ENCODE results near the gene DCLK1.
A peak's percentile ranks its signal among the peaks of the same experiment; 100 is the strongest.

DCLK1 gene

DNA sequence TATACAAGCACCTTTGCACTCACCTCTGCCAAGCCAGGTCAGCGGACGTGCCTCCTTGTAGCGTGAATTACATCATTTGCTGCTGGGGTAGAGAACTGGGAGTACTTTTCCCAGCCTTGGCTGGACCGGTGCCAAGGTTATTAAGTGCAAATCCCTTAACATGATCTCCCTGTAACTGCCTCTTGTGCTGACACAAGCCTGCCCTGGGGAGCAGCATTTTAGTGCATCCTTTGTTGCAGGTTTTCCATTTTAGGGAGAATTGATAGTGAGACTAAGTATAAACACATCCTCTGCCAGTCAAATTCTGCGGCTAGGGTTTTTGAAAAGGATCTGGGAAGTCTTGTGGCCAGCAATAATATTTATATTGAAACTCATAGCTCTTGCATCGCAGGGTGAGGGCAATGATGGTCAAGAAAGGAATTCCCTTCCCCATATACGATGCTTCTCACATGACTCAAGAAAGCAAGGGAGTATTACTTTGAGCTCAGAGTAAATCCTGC, 32.7 kb upstream of the DCLK1 start:
- H3K36me3 ChIP-seq (ENCODE audit: low read depth) = no peaks in the 10 kb centered on the region
- H3K4me3 ChIP-seq (ENCODE audit: severe bottlenecking) = no peak overlapping the region
- H3K4me1 ChIP-seq (ENCODE audit: insufficient read depth, poor library complexity, severe bottlenecking) = peaks cover 19% of the 10 kb centered on the region
- ATAC-seq (ENCODE audit: low read depth) (peak; percentile 95), DNase-seq (ENCODE audit: low spot score) (peak; percentile 85)
- H3K27me3 ChIP-seq (ENCODE audit: insufficient read depth, poor library complexity, severe bottlenecking) = no peaks in the 10 kb centered on the region
- TF ChIP-seq, protein P1, sequence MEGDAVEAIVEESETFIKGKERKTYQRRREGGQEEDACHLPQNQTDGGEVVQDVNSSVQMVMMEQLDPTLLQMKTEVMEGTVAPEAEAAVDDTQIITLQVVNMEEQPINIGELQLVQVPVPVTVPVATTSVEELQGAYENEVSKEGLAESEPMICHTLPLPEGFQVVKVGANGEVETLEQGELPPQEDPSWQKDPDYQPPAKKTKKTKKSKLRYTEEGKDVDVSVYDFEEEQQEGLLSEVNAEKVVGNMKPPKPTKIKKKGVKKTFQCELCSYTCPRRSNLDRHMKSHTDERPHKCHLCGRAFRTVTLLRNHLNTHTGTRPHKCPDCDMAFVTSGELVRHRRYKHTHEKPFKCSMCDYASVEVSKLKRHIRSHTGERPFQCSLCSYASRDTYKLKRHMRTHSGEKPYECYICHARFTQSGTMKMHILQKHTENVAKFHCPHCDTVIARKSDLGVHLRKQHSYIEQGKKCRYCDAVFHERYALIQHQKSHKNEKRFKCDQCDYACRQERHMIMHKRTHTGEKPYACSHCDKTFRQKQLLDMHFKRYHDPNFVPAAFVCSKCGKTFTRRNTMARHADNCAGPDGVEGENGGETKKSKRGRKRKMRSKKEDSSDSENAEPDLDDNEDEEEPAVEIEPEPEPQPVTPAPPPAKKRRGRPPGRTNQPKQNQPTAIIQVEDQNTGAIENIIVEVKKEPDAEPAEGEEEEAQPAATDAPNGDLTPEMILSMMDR (IDR thresholded peaks at IDR 0.05; ENCODE audit: poor library complexity, severe bottlenecking) = no peak
- H3K9me3 ChIP-seq (ENCODE audit: severe bottlenecking) = no peaks in the 10 kb centered on the region
- peak overlapping the region; percentile 54 for H3K27ac ChIP-seq (ENCODE audit: poor library complexity, severe bottlenecking)

DNA sequence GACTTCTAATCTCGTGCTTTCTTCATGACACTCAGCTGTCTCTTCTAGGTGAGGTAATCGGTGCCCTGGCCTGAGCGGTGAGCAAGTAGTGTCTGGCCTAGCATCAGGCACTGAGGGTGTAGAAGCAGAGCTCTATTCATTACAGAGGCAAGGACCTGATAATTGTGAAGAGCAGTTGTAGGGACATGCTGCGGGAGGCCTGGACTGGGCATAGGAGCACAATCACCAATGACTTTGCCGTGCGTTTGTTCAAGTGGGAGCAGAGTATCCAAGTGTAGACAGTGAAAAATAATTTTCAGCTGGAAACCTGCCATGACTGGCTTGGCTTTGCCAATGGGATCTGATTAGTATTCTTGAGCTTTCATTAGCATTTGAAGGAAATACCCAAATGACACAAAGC, 32.1 kb upstream of the DCLK1 start:
- peaks cover 25% of the 10 kb centered on the region for H3K4me1 ChIP-seq (ENCODE audit: insufficient read depth, poor library complexity, severe bottlenecking)
- no peaks in the 10 kb centered on the region for H3K9me3 ChIP-seq (ENCODE audit: severe bottlenecking)
- TF ChIP-seq, protein P1 (IDR thresholded peaks at IDR 0.05; ENCODE audit: poor library complexity, severe bottlenecking) = no peak
- no peak for DNase-seq (ENCODE audit: low spot score)
- peak overlapping the region; percentile 54 for H3K27ac ChIP-seq (ENCODE audit: poor library complexity, severe bottlenecking)
- no peak overlapping the region for H3K4me3 ChIP-seq (ENCODE audit: severe bottlenecking)
- no peaks in the 10 kb centered on the region for H3K36me3 ChIP-seq (ENCODE audit: low read depth)
- no peaks in the 10 kb centered on the region for H3K27me3 ChIP-seq (ENCODE audit: insufficient read depth, poor library complexity, severe bottlenecking)
- ATAC-seq (ENCODE audit: low read depth) = no peak

DNA sequence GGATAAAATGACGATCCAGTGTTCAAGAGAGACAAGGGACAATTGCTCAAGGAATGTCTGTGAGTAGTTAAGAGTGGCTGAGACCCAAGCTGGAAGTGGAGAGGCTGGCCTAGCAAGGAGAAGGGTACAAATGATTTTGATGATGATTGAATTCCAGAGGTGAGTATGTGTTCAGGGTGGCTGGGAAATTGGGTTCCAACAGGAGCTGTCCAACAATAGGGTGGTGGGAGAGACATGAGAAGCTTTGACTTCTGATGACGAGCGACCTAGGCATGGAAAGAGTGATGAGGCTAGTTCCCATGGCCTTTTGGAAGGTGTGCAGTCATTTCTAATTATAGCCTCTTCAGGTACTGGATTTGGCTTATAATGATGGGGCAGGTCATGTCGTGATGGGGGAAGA, 29.1 kb upstream of the DCLK1 start:
- H3K27me3 ChIP-seq (ENCODE audit: insufficient read depth, poor library complexity, severe bottlenecking) = no peaks in the 10 kb centered on the region
- H3K4me3 ChIP-seq (ENCODE audit: severe bottlenecking) = no peak overlapping the region
- peaks cover 29% of the 10 kb centered on the region for H3K4me1 ChIP-seq (ENCODE audit: insufficient read depth, poor library complexity, severe bottlenecking)
- H3K36me3 ChIP-seq (ENCODE audit: low read depth) = no peaks in the 10 kb centered on the region
- no peak overlapping the region for H3K27ac ChIP-seq (ENCODE audit: poor library complexity, severe bottlenecking)
- DNase-seq (ENCODE audit: low spot score) (no peak), ATAC-seq (ENCODE audit: low read depth) (no peak)
- H3K9me3 ChIP-seq (ENCODE audit: severe bottlenecking) = no peaks in the 10 kb centered on the region
- TF ChIP-seq, protein P1 (IDR thresholded peaks at IDR 0.05; ENCODE audit: poor library complexity, severe bottlenecking) = no peak

DNA sequence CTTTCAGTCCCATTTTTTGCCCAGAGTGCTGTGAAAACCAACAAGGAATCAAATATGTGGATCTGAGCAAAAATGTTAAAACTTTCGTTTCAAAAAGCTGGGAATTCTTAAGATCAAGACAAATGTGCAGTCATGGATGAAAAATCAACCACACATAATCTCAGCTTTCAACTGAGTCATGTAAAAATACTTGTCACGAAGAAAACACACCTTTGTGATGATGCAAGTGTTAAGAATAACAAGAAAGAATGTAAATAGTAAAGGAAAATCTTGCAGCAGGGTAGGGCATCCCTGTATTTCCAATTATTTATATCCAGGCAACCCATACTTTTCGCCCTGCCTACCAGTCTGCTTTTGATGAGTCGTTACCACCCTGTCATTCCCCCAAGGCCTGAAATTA, 27.4 kb upstream of the DCLK1 start:
- Histone ChIP-seq H3K36me3 (ENCODE audit: low read depth) (no peaks in the 10 kb centered on the region), H3K27ac (ENCODE audit: poor library complexity, severe bottlenecking) (no peak overlapping the region), H3K4me3 (ENCODE audit: severe bottlenecking) (no peak overlapping the region), H3K9me3 (ENCODE audit: severe bottlenecking) (no peaks in the 10 kb centered on the region), H3K4me1 (ENCODE audit: insufficient read depth, poor library complexity, severe bottlenecking) (peaks cover 18% of the 10 kb centered on the region), H3K27me3 (ENCODE audit: insufficient read depth, poor library complexity, severe bottlenecking) (no peaks in the 10 kb centered on the region)
- DNase-seq (ENCODE audit: low spot score) = no peak
- ATAC-seq (ENCODE audit: low read depth) = peak; percentile 73
- TF ChIP-seq, protein P1 (IDR thresholded peaks at IDR 0.05; ENCODE audit: poor library complexity, severe bottlenecking) = no peak

DNA sequence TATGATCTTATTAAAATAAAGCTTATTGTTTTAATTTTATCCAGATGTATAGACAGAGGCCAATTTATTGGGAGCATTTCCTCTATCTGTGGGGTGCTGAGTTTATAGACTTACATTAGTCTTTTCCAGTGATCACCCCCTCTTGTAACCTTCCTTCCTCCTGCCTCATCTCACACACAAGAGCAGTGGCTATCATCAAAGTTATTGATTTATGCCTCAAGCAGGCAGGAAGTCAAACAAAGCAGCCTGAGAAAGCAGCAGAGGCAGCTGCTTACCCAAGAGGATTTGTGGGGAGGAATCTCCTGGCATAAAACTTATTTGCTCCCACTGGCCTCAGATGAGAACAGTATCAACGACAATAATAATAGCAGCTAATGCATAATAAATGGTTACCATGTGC, 26.3 kb upstream of the DCLK1 start:
- no peak overlapping the region for H3K27ac ChIP-seq (ENCODE audit: poor library complexity, severe bottlenecking)
- no peaks in the 10 kb centered on the region for H3K27me3 ChIP-seq (ENCODE audit: insufficient read depth, poor library complexity, severe bottlenecking)
- no peak overlapping the region for H3K4me3 ChIP-seq (ENCODE audit: severe bottlenecking)
- TF ChIP-seq, protein P1 (IDR thresholded peaks at IDR 0.05; ENCODE audit: poor library complexity, severe bottlenecking) = no peak
- H3K9me3 ChIP-seq (ENCODE audit: severe bottlenecking) = no peaks in the 10 kb centered on the region
- H3K36me3 ChIP-seq (ENCODE audit: low read depth) = no peaks in the 10 kb centered on the region
- H3K4me1 ChIP-seq (ENCODE audit: insufficient read depth, poor library complexity, severe bottlenecking) = peaks cover 12% of the 10 kb centered on the region
- no peak for ATAC-seq (ENCODE audit: low read depth)
- DNase-seq (ENCODE audit: low spot score) = no peak
